H1 (cell line): Measurements from ENCODE around the gene ANKRD13B. TPM values are rescaled to one million over a fixed set of nuclear protein-coding genes. Genes with fewer than 3 reads are reported as not detected.

ENCODE experiments used
- CBX5 ChIP-seq: fragments of 300-800, 300-1000 bp; sonication (generic); IDR thresholded peaks from 2 replicates; pipeline ENCODE4 v1.7.1; 2016; ENCODE audit warnings: antibody characterized with exemption, low read length, low read depth
- CREB1 ChIP-seq: IDR thresholded peaks from 2 replicates; pipeline ENCODE4 v1.6.1; 2012; ENCODE audit warnings: inconsistent platforms
- E2F6 ChIP-seq: IDR thresholded peaks from 2 replicates; pipeline ENCODE4 v1.6.1; 2012; ENCODE audit warnings: inconsistent platforms
- GABPA ChIP-seq: IDR thresholded peaks from 2 replicates; pipeline ENCODE4 v1.6.1; 2011; ENCODE audit warnings: mild to moderate bottlenecking, low read length, moderate library complexity, borderline replicate concordance; ENCODE audit not compliant: insufficient read depth
- GTF2F1 ChIP-seq: IDR thresholded peaks from 2 replicates; pipeline ENCODE4 v1.6.1; 2012; ENCODE audit warnings: low read depth, low read length, improper control_type of control experiment, borderline replicate concordance
- JUN ChIP-seq: IDR thresholded peaks from 2 replicates; pipeline ENCODE4 v1.6.1; 2011; ENCODE audit warnings: low read depth, mild to moderate bottlenecking, improper control_type of control experiment, low read length
- JUND ChIP-seq: IDR thresholded peaks from 2 replicates; pipeline ENCODE4 v1.6.1; 2011; ENCODE audit warnings: mild to moderate bottlenecking, improper control_type of control experiment, low read length
- KDM1A ChIP-seq: fragments of 200-600, 300-600 bp; sonication (generic); IDR thresholded peaks from 2 replicates; pipeline ENCODE4 v1.7.1; 2016; ENCODE audit warnings: mild to moderate bottlenecking, low read length, borderline replicate concordance
- KDM5A ChIP-seq: fragments of 200-600 bp; IDR thresholded peaks from 2 replicates; pipeline ENCODE4 v1.7.1; 2012; ENCODE audit warnings: mild to moderate bottlenecking, low read length, inconsistent platforms, mixed read lengths
- NANOG ChIP-seq: IDR thresholded peaks from 2 replicates; pipeline ENCODE4 v1.6.1; 2011; ENCODE audit warnings: low read length, low read depth, mild to moderate bottlenecking, inconsistent platforms; ENCODE audit not compliant: insufficient read depth, poor library complexity, severe bottlenecking
- RXRA ChIP-seq: IDR thresholded peaks from 2 replicates; pipeline ENCODE4 v1.6.1; 2011; ENCODE audit warnings: low read depth, mild to moderate bottlenecking, low read length, moderate library complexity; ENCODE audit not compliant: insufficient read depth
- SRF ChIP-seq: IDR thresholded peaks from 2 replicates; pipeline ENCODE4 v1.6.1; 2011; ENCODE audit warnings: mild to moderate bottlenecking, low read depth, low read length, moderate library complexity
- SUZ12 ChIP-seq: fragments of 200-600 bp; sonication (generic); IDR thresholded peaks from 2 replicates; pipeline ENCODE4 v1.6.1; 2012; ENCODE audit warnings: mild to moderate bottlenecking, inconsistent platforms, low read length, moderate library complexity, mixed read lengths
- TAF7 ChIP-seq: optimal IDR thresholded peaks from 2 replicates; pipeline ENCODE3; 2011; ENCODE audit warnings: low read depth, mild to moderate bottlenecking, inconsistent platforms, low read length, moderate library complexity, borderline replicate concordance
- polyA plus RNA-seq, 7 experiments: library from polyadenylated mRNA; depleted of rRNA in 3 of 7; stranded (reverse) in 5 of 7; unstranded in 2 of 7; fragments of >200 nt in 5 of 7; fragments of 200-250 nt in 2 of 7; gene quantifications; 1 replicate in 5 of 7; 2 replicates in 1 of 7; 4 replicates in 1 of 7; pipeline versions ENCODE4 v1.2.1 to v1.2.3, GENCODE V29; 2011 to 2013; ENCODE audit warnings: missing spikeins in 2 of 7, mixed read lengths in 2 of 7
- total RNA-seq: library from RNA; stranded (reverse); fragmentation: NEBNext Ultra II Directional; extraction: Animal tissue kit (Norgen Biotek cat#: 25700); gene quantifications from 2 replicates; pipeline ENCODE4 v1.2.1, GENCODE V29; 2021
- TF ChIP-seq, protein P1 (sequence below): IDR thresholded peaks from 2 replicates; pipeline ENCODE4 v1.6.1; 2012; ENCODE audit warnings: low read length, inconsistent platforms
- TF ChIP-seq, protein P2 (sequence below): IDR thresholded peaks from 2 replicates; pipeline ENCODE4 v1.6.1; 2011; ENCODE audit warnings: low read depth, mild to moderate bottlenecking, low read length; ENCODE audit not compliant: insufficient read depth
- TF ChIP-seq, protein P3 (sequence below), 3 experiments: IDR thresholded peaks; 1 replicate in 2 of 3; 2 replicates in 1 of 3; pipeline versions ENCODE4 v1.5.1 to v1.6.1; 2011; ENCODE audit warnings: low read length in 3 of 3, mild to moderate bottlenecking in 3 of 3, inconsistent platforms in 2 of 3, low read depth in 1 of 3, moderate library complexity in 1 of 3; ENCODE audit not compliant: insufficient read depth in 1 of 3; ENCODE audit errors: control extremely low read depth in 1 of 3

Gene ANKRD13B
- total and polyA plus RNA-seq, 2 of the 8 experiments (the other 6 are each of a cell fraction or from before 2014, with no cell fraction given), result 16.4 to 48.5 TPM

DNA sequence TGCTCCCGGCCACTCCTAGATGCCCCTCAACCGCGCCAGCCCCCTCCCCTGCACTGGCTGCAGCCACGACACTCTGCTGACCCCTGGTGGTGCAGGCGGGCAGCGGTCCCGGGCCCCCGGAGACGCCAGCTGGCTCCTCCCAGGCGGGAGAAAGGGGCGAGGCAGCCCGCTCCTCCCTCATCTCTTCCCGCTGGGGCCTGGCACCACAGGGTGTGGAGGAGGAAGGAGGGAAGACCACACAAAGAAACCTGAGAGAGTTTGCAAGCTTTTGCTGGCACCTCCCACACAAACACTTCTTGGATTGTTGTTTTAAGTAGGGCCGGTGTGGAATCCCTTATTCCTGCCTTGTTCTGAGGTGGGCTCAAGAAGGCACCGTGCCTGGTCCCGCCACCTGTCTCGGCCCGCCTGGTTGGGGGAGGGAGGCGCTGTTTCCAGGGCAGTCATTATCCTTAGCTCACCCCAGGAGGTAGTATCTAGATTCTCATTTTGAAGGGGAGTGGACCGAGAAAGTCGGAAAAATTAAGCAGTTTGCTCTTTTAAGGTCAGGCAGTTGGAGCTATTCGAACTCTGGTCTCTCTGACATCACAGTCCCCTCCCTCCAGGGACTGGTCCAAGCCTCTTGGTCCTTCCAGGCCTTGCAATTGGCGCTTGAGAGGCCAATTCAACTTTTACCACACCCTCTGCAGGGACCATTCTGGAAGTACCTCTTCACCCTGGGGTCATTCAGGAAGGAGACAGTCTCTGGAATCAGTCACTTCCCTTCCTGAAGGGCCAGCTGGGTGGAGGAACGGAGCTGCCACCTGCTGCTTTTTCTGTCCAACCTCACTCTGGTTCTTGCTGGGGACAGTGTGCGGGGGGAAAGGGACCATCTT lies 959 bp upstream of the ANKRD13B start (continued):
- TF ChIP-seq GTF2F1 (no peak), JUN (no peak), JUND (peak; percentile 35; the same call in 1 of the 2 replicates), CBX5 (no peak), SUZ12 (no peak), KDM5A (no peak), CREB1 (no peak; the same call in 1 of the 2 replicates), GABPA (no peak), TAF7 (no peak), E2F6 (peak; percentile 33; the same call in 1 of the 2 replicates), NANOG (no peak), RXRA (no peak), SRF (0 out of 2 replicates have a peak, but pooled peaks have one; percentile 15), KDM1A (no peak)
- TF ChIP-seq, protein P1, sequence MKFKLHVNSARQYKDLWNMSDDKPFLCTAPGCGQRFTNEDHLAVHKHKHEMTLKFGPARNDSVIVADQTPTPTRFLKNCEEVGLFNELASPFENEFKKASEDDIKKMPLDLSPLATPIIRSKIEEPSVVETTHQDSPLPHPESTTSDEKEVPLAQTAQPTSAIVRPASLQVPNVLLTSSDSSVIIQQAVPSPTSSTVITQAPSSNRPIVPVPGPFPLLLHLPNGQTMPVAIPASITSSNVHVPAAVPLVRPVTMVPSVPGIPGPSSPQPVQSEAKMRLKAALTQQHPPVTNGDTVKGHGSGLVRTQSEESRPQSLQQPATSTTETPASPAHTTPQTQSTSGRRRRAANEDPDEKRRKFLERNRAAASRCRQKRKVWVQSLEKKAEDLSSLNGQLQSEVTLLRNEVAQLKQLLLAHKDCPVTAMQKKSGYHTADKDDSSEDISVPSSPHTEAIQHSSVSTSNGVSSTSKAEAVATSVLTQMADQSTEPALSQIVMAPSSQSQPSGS, result no peak
- TF ChIP-seq, protein P2, sequence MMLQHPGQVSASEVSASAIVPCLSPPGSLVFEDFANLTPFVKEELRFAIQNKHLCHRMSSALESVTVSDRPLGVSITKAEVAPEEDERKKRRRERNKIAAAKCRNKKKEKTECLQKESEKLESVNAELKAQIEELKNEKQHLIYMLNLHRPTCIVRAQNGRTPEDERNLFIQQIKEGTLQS, result no peak
- TF ChIP-seq, protein P3, sequence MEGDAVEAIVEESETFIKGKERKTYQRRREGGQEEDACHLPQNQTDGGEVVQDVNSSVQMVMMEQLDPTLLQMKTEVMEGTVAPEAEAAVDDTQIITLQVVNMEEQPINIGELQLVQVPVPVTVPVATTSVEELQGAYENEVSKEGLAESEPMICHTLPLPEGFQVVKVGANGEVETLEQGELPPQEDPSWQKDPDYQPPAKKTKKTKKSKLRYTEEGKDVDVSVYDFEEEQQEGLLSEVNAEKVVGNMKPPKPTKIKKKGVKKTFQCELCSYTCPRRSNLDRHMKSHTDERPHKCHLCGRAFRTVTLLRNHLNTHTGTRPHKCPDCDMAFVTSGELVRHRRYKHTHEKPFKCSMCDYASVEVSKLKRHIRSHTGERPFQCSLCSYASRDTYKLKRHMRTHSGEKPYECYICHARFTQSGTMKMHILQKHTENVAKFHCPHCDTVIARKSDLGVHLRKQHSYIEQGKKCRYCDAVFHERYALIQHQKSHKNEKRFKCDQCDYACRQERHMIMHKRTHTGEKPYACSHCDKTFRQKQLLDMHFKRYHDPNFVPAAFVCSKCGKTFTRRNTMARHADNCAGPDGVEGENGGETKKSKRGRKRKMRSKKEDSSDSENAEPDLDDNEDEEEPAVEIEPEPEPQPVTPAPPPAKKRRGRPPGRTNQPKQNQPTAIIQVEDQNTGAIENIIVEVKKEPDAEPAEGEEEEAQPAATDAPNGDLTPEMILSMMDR (IDR thresholded peaks at IDR 0.05; ENCODE audit: control extremely low read depth in 1 of 3, insufficient read depth in 1 of 3, low read depth in 1 of 3, low read length in 3 of 3), result peak; percentile 89 to 96 (median 94)
